Stimulated activated CD8-positive, alpha-beta memory T cell treated with anti-CD3 and anti-CD28 coated beads, Interleukin-15, amount 100 ng/mL, for 4 hours (primary cell): ENCODE data around the gene SMTN.
"Not testable (repeated sequence)": the region's sequence is repeated elsewhere in the genome, so short reads cannot be mapped to it uniquely, and the experiment has no call there.

Source experiments
- DNase-seq, 2 donors: peaks; one replicate each; pipeline ENCODE4 v3.0.0-alpha.2; 2020; ENCODE audit warnings: low read depth in 2 of 2

The SMTN gene

DNA sequence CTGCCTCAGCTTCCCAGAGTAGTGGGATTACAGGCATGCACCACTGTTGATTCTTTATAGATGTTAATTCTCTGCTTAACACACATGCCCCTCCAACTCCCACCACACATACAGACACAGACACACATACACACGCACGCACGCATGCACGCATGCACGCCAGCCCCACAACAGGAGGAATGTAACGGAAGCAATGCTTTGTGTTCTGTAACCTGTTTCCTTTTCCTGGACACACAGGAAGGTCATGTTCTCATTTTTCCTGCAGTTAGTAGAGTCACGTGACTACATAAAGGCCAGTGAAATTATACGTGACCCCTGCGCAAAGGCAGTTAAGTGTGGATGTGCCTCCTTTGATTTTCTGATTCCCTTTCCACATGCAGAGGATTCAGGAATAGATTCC lies 8.0 kb upstream of the SMTN start:
- DNase-seq = not testable (repeated sequence)

DNA sequence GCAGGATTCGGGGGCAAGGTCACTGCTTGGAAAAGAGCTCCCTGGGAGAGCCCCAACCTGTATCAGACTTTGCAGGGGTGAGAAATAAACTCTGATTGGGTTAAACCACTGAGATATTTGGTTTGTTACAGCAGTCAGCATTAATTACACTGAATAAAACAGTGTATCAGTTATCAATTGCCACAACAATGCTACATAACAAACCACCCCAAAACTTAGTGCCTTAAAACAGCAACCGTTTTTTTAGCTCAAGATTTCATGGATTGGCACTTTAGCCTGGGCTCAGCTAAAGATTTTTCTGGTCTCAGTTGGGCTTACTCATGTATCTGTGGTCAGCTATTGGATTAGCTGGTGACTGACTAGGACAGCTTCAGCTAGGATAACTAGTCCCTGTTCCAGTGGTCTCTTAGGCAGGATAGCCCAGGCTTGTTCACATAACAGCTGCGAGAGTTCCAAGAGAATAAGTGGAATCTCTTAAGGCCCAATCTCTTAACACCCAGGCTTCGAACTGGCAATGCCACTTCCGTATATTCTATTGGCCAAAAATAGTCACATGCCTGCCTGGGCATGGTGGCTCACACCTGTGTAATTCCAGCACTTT lies 7.5 kb upstream of the SMTN start:
- DNase-seq = not testable (repeated sequence)

DNA sequence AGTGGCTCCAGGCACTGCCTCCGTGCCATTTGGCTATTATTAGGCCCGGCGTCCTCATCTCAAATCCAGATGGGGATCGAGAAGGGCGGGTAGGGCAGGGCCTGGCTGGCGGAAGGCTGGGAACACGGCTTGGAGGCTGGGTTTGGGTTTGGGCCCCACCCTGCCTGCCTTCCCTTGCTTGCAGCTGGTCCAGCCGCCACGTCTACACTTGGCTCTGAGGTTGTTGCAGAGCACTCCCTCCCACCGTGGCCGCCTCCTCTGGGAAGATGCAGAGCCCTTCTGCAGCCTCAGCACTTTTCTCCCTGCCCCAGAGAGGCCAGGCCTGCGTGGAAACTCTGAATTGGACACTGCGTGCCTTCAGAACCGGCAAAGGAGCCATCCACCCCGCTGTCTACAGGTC lies 5.2 kb upstream of the SMTN start:
- DNase-seq = no peak

DNA sequence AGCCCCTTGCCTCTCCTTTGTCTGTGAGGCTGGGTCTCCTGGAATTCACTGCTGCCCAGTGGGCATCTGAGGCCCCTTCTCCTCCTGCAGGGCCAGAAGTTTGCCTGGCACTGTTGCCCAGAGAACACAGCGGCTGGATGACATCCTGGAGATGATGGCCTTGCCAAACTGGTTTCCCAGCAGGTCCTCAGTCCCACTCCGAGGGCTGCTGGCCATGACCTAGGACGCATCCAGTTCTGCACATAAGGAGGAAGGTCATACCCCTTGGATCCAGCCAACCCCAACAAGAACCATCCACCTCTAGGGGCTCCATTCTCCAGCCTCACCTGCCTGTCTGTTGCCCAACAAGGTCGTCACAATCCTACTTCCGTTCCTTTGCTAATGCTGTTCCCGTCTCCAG lies 3.4 kb upstream of the SMTN start:
- no peak for DNase-seq

DNA sequence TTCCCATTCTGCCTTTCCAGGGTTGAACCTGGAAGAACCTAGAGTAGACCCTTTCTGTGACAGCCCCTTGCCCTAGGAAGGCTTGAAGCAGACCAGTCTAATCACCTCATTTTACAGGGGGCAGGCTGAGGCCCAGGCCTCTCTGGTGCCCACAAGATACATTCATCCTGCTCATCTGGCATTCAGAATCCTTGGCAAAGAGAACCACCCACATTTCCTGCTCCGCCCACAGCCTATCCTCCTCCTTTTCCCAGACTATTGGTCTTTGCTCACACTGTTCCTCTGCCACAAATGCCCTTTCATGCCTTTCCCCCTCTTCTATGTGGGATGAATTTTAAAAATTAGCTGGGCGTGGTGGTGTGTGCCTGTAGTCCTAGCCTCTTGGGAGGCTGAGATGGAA lies 2.7 kb upstream of the SMTN start:
- not testable (repeated sequence) for DNase-seq

DNA sequence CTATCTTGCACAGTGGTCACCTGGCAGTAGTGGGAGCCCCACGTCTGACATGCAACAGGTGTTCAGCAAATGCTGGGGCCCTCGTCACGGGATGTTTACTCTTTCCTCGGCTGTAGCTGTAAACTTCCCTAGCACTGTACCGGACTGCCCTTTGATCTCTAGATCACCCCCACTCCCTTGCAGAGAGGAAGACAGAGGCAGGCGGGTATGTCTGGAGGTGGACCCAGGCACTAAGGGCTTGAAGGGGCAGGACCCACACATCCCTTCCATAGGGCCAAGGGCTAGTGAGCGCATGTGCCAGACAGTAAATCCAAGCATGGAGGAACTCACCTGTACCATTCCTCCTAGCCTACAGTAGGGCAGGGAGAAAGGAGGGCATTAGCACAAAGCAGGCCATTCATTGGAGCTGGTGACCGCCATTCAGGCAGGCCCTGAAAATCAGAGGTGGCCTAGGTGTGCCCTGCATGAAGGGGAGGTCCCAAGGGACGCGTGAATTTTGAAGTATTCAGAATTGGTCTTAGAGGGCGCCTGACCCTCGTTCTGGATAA lies 1.9 kb upstream of the SMTN start:
- DNase-seq = no peak

DNA sequence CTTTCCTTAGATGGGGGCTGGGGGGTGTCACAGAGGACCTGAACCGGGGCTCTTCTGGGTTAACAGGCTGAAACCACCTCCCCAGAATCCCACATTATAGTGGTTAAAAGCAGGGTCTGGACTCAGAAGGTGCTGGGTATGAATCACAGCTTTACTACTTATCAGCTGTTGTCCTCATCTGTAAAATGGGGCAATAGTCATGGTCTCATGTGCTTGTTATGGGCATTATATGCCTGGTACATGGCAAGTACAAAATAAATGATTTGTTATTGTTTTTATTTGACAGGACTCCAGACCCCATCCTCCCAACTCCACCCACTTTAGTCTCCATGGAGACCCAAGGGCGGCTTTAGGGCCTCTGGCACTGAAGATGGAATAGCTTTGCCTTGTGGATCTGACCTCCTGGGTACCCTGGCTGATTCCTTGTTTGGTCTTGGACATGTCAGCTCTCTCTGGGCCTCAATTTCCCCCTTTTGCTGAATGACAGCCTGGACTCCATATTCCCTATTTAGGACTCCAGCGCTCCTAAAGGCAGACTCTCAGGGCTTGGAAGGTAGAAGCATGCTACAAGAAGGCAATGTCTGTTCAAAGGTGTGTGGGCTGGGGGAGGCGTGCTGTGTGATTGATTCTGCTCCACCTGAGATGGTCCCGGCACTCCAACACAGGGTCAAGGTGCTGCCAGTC lies 812 bp upstream of the SMTN start:
- DNase-seq = no peak

DNA sequence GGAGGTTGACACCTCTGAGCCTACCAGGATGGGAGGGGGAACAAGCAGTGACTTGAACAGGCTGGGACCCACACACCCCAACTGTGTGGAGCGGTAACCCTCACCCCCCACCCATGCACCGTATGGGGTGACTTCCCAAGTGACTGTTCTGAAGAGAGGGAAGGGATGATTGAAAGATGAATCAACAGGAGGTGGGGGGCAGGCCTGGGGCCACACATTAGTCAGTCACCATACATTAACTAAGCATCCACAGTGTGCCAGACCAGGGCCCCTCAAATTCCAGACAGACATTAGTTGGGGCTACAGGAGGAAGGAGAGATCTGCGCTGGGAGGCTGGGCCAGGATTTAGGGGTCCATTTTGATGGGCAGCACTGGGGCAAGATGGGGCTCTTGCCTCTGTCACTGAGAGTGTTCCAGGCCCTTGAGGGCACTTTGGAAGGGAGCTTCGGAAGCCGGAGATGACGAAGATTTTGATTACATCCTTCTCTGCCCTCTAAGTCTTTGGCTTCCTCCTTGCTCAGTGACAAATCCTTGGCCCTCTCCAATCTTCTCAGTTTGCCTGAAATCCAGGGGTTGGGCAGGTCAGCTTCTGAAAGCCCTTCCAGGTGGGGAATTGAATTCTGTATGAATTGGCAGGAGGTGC lies 966 bp downstream of the SMTN start:
- DNase-seq = no peak

DNA sequence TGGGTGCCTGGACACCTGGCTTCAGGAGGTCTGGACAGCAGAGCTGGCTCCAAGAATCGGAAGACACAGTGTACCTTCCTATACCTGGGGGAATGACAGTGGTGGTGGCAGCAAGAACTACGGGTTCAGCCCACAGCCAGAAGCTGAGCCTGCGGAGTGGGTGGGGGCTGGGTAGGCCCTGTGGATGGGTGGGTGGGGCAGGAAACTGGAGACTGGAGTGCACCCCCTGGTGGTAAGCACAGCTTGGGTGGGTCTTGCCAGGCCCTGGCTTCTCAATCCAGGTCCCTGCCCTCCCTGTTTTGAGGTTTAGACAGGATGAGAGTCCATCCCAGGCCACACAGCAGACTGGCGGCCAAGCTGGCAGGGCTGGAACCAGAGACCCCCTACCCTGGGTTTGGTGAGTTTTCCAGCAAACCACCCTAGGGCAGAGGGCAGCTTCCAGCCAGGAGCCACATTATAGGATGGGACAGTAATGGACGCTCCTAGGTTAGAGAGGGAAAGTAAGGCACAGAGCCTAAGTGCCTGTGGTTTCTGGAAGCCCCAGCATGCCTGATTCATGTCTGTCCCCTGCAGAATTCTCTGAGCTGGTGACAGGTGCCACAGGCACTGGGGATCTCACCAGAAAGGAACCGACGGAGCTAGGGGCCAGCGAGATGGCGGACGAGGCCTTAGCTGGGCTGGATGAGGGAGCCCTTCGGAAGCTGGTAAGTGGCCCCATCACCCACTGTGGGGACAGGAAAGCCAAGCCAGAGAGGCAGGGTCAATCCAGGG lies 1.7 kb downstream of the SMTN start:
- peak in 1 of 2 donors; percentile 38 for DNase-seq

DNA sequence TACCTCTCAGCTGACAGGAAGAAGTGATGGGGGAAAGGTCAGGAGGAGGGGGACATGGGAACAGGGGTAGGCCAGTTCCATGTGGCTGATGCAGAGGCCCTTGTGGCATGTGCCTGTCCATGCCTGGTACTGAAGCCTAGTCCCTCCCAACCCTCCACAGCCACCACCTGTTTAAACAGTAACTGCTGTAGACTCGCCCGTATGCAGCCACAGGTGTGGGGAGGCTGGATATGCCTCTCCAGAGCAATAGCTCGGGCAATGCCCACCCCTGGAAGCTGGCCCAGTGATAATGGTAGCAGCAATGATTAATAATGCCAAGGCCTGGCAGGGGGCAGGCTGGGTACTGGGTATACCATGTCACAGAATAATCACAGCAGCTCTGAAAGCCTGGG lies 2.3 kb downstream of the SMTN start:
- no peak for DNase-seq

DNA sequence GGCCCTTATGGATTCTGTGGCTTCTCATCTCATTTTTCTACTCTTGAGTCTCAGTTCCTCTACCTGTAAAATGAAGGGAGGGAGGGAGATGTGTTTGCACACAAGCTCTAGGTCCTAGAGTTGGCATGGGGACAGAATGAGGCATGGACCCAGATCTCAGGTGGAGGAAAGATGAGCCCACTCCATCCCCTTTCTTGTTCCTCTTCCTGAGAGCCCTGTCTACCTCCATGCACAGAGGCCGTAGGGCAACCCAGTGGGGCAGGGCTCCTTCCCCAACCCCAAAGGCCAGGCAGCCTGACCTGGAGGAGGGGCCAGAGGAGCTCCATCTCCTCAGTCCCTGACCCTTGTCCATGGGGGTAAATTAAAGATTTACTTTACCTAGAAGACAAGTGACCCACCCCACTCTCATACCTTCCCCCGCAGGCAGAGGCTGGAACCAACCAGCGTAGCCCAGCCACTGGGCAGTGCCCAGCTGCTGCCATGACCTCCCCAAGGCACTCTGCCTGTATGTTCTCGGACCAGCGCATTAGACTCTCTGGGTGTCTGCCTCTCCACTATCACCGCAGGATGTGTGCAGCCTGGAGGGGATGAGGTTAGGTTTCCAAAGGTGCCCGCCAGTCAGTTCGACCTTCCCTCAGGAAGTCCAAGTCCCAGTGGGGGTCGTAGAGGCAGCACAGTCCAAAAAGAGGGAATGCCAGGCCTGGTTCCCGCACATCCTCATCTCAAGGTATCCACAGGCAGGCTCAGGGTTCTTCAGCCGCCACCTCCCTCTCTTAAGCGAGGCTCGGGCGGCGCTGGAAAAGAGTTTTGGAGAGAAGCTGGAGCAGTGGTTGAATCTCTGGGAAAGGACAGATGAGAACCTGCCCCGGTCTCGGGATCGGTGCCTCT lies 3.0 kb downstream of the SMTN start:
- DNase-seq = no peak

DNA sequence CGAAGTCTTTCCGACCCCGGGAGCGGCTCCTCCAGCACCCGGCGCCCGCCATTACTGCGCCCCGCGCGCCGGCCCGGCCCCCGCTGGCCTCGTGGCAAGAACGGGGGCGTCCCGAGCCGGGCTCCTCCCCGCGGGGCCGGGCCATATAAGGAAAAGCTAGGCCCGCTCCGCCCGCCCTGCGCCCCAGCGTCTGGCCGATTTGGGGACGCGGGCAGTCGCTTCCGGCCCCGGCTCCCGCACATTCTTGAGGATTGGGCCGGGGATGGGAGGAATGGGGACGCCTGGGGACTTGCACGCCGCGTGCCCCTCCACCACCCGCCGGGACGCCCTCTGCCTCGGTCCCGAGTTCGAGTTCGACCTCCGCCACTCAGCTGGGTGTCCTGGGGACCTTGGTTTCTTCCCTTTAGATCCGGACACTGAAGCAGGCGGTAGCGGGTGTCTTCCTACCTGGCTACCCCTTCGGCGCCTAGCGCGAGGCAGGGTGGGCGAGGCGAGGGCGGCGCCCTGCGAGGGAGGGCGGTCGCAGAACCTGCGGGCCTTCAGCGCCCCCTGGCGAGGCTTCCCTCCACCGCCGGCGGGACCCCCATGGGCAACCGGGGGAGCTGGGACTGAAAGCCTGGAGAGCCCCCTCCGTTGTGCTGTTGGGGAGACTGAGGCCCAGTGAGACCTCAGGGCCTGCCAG lies 3.8 kb downstream of the SMTN start:
- peak; percentile 75 to 78 for DNase-seq

DNA sequence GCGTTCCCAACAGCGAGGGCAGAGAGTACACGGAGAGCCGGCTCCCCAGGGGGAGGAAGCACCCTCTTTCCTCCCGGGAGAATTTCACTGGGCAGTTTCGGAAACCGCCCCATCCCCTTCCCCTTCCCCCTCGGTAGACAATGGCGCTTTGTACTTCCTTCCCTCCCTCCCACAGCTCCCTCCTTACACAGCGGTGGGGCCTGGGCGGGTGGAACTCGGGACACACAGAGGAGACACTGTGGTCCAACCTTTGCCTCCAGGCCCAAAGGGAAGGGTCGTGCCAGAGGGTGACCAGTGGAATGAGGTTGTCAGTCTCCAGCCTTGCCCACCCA lies 4.3 kb downstream of the SMTN start:
- DNase-seq = no peak

DNA sequence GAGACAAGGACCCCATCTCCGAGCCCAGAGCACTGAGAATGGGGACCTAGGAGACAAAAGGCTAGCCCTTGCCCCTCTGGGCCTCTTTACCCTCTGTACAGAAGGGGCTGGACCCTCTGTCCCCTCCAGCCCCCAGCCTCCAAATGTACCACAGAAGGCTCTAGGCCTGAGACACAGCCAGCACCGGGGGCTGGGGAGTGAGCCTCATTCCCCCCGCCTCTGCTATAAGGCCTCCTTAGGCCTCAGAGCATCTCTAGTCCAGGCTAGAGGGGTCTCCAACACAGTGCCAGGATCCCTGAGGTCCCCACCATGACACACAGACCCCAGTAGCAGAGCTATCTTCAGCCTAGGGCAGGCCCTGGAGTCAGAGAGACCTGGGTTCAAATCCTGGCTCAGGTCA lies 4.8 kb downstream of the SMTN start:
- no peak for DNase-seq

DNA sequence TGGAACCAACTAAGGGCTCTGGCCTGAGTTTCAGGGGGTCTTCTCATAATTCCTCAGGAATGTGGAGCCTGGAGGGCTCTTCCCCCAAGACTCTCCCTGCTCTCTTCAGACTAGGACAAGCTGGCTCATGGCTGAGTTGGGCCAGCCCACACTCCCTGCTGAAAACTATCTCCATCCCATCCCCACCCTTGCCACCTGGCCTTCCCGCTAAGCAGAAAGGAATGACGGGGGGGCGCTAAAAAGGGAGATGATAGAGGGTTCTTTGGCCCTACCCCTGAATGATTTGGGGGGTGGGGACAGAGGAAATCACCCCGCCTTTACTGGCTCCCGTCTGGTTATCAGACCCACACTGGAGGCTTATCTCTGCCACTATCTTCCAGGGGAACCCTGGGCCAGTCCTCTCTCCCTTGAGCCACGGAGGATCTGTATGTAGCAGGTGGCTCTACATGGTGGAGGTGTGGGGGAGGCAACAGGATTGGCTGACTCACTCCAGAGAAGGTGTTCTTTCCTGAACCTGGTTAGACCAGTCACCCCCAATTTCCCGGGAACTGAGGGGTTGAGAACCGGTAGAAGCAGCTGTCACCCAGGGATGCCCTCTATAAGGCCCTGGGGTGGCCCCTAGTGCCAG lies 5.7 kb downstream of the SMTN start:
- no peak for DNase-seq

DNA sequence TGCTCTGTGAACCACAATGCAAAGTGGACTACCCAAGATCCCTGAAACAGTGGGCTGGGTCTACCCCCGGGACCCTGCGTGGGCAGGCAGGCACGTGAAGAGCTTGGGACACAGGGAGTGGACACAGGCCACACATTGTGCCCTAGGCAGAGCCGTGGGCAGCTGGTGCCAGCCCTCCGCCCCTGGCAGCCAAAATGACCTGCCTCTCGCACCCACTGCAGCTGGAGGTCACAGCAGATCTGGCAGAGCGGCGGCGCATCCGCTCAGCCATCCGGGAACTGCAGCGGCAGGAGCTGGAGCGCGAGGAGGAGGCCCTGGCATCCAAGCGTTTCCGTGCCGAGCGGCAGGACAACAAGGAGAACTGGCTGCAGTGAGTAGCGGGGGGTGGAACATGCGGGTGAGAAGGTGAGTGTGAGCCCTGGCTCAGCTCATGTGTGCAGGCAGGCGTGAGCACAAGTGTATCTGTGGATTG lies 6.7 kb downstream of the SMTN start:
- no peak for DNase-seq

DNA sequence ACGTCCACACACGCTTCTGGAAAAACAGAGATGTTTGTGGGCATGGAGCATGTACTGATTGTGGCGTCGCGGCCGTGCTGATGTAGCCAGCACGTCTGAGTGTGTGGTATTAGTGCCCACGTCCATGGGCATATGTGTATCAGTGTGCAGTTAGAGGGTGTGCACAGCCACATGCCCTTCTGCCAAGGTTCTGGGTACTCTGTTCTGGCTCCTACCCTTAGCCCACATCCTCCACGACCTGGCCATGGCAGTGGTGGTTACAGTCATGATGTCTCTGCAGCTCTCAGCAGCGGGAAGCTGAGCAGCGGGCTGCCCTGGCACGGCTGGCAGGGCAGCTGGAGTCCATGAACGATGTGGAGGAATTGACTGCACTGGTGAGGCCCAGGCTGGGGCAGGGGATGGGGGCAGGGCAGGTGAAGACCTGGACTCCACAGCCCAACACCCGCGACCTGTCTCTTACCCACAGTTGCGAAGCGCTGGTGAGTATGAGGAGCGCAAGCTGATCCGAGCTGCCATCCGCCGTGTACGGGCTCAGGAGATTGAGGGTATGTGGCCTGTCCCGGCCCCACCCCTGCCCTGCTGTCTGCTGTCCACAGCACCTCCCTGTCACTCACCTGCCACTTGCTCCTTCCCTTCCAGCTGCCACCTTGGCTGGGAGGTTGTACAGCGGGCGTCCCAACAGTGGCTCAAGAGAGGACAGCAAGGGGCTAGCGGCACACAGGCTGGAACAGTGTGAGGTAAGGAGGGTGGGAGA lies 7.3 kb downstream of the SMTN start:
- DNase-seq = no peak

DNA sequence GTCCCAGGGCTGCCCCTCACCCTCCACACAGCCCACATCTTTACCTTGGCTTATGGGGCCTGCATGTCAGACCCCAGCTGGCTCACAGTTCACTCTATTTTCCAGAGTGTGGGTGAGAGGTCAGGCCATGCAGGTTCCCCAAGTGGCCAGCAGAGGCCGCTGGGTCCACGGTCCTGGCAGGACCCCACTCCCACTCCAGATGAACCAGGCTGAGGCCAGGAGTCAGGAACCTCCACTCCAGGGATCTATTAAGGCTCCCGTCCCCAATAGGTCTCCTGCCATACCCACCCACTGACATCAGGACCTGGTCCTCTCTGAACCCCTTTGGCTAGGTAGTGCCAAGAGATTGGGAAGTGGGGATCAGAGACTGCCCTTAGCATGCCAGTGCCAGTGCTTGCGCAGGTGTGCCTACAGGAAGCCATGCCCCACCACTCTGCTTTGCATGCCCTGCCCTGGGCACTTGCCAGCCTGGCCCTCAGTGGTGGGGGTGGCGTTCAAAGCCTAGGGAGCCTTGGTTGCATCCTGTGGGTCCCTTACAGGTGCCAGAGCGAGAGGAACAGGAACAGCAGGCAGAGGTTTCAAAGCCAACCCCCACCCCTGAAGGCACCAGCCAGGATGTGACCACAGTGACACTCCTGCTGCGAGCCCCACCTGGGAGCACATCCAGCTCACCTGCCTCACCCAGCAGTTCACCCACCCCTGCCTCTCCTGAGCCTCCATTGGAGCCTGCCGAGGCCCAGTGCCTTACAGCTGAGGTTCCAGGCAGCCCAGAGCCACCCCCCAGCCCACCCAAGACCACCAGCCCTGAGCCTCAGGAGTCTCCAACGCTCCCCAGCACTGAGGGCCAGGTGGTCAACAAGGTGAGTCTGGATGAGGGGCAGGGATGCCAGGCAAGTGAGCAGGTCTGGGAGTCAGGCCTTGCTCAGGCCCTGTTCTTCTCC lies 8.3 kb downstream of the SMTN start:
- no peak for DNase-seq
